NCI-H510A (cell line): Measurements from ENCODE around the gene THSD4.

Experiments used
- DNase-seq: peaks from one replicate; lab custom pipeline; 2025; lab: John Stamatoyannopoulos, UW

The THSD4 gene

GRCh38 chr15:71753346-71753745 is 638.1 kb downstream of the THSD4 start:
- DNase-seq = no peak

GRCh38 chr15:71754660-71755059 is 639.4 kb downstream of the THSD4 start:
- no peak for DNase-seq

GRCh38 chr15:71755092-71755970 is 640.1 kb downstream of the THSD4 start:
- DNase-seq = no peak

- no peak for DNase-seq
Observed at GRCh38 chr15:71756599-71757352, 641.5 kb downstream of the THSD4 start.

- no peak for DNase-seq
Observed at GRCh38 chr15:71757741-71758530, 642.7 kb downstream of the THSD4 start.

- no peak for DNase-seq
Observed at GRCh38 chr15:71758711-71759110, 643.4 kb downstream of the THSD4 start.

- DNase-seq = no peak
Observed at GRCh38 chr15:71760852-71761251, 645.6 kb downstream of the THSD4 start.

GRCh38 chr15:71761649-71762048 is 646.4 kb downstream of the THSD4 start:
- no peak for DNase-seq

- no peak for DNase-seq
Observed at GRCh38 chr15:71768184-71768583, 652.9 kb downstream of the THSD4 start.

- no peak for DNase-seq
Observed at GRCh38 chr15:71773206-71773859, 658.1 kb downstream of the THSD4 start.

- DNase-seq = no peak
Observed at GRCh38 chr15:71775856-71776255, 660.6 kb downstream of the THSD4 start.

- DNase-seq = no peak
Observed at GRCh38 chr15:71776304-71776703, 661.0 kb downstream of the THSD4 start.

- no peak for DNase-seq
Observed at GRCh38 chr15:71777216-71777943, 662.1 kb downstream of the THSD4 start.

- no peak for DNase-seq
Observed at GRCh38 chr15:71779073-71779797, 664.0 kb downstream of the THSD4 start.

- no peak for DNase-seq
Observed at GRCh38 chr15:71780115-71780976, 665.1 kb downstream of the THSD4 start.

GRCh38 chr15:71781179-71781964 is 666.1 kb downstream of the THSD4 start:
- DNase-seq = no peak

GRCh38 chr15:71781965-71782265 is 666.6 kb downstream of the THSD4 start:
- no peak for DNase-seq

- no peak for DNase-seq
Observed at GRCh38 chr15:71782422-71783165, 667.3 kb downstream of the THSD4 start.
